ENCODE measurements around the gene EIF3D.

GRCh38 chr22:36520423-36520822 is 8.5 kb downstream of the EIF3D start:
- TF ChIP-seq JUND (IDR thresholded peaks at IDR 0.05) (no peak), POLR2AphosphoS5 (IDR thresholded peaks at IDR 0.05; ENCODE audit: low read depth, low read length) (no peak), POLR2A (IDR thresholded peaks at IDR 0.05; ENCODE audit: borderline replicate concordance, extremely low read depth, insufficient read depth, insufficient read length) (no peak), REST (IDR thresholded peaks at IDR 0.05; ENCODE audit: low read depth) (no peak), ATF3 (IDR thresholded peaks at IDR 0.05) (no peak), CTCF (IDR thresholded peaks at IDR 0.05 in 2 of 3, conservative IDR thresholded peaks at IDR 0.05 in 1 of 3; ENCODE audit: borderline replicate concordance in 1 of 3, insufficient read depth in 1 of 3, low read depth in 2 of 3, low read length in 2 of 3) (no peak), MAX (IDR thresholded peaks at IDR 0.05) (no peak), SIN3A (IDR thresholded peaks at IDR 0.05; ENCODE audit: low read depth) (no peak), EZH2 (IDR thresholded peaks at IDR 0.05) (no peak), ZNF274 (IDR thresholded peaks at IDR 0.05; ENCODE audit: low read depth, low read length) (no peak)

Measured in HCT116 (cell line).